Smooth muscle cell (in vitro differentiated cells): Measurements from ENCODE around the gene ZNF799. TPM values are rescaled to one million over a fixed set of nuclear protein-coding genes. Genes with fewer than 3 reads are reported as not detected.
"Not testable (repeated sequence)": the region's sequence is repeated elsewhere in the genome, so short reads cannot be mapped to it uniquely, and the experiment has no call there.

Experiments
- DNase-seq: peaks from one replicate; lab custom pipeline; 2025; ENCODE audit not compliant: unreplicated experiment; lab: John Stamatoyannopoulos, UW
- H2AFZ ChIP-seq: fragments of 200-600 bp; sonication (generic); 2 replicates; pipeline ENCODE4 v1.6.0; 2016; ENCODE audit warnings: antibody characterized with exemption, low read depth, mild to moderate bottlenecking
- H3F3A ChIP-seq: fragments of 200-600 bp; sonication (generic); 2 replicates; pipeline ENCODE4 v1.6.0; 2017; ENCODE audit warnings: antibody characterized with exemption, low read depth
- H3K27ac ChIP-seq: fragments of 200-600 bp; sonication (generic); 2 replicates; pipeline ENCODE4 v1.5.1; 2016; ENCODE audit warnings: low read depth, mild to moderate bottlenecking
- H3K27me3 ChIP-seq: fragments of 200-600 bp; sonication (generic); 2 replicates; pipeline ENCODE4 v1.6.1; 2016; ENCODE audit warnings: low read depth, mild to moderate bottlenecking
- H3K36me3 ChIP-seq: fragments of 200-600 bp; sonication (generic); 2 replicates; pipeline ENCODE4 v1.5.1; 2016; ENCODE audit warnings: low read depth
- H3K4me1 ChIP-seq: fragments of 200-600 bp; sonication (generic); 2 replicates; pipeline ENCODE4 v1.5.1; 2016; ENCODE audit warnings: low read depth
- H3K4me2 ChIP-seq: fragments of 200-600 bp; sonication (generic); 2 replicates; pipeline ENCODE4 v1.6.0; 2016; ENCODE audit warnings: mild to moderate bottlenecking
- H3K4me3 ChIP-seq: fragments of 200-600 bp; sonication (generic); 2 replicates; pipeline ENCODE4 v1.5.1; 2016; ENCODE audit warnings: mild to moderate bottlenecking
- H3K79me2 ChIP-seq: fragments of 200-600 bp; sonication (generic); 2 replicates; pipeline ENCODE4 v1.6.0; 2016; ENCODE audit warnings: low read depth, mild to moderate bottlenecking
- H3K9ac ChIP-seq: fragments of 200-600 bp; sonication (generic); 2 replicates; pipeline ENCODE4 v1.6.0; 2016; ENCODE audit warnings: low read depth
- H3K9me3 ChIP-seq: fragments of 200-600 bp; sonication (generic); replicated peaks from 2 replicates; pipeline ENCODE4 v1.5.1; 2016; ENCODE audit warnings: low read depth
- H4K20me1 ChIP-seq: fragments of 200-600 bp; sonication (generic); 2 replicates; pipeline ENCODE4 v1.6.0; 2016; ENCODE audit warnings: low read depth
- CTCF ChIP-seq: fragments of 200-600 bp; sonication (generic); IDR thresholded peaks from 2 replicates; pipeline ENCODE4 v1.5.1; 2017; ENCODE audit warnings: borderline replicate concordance, mild to moderate bottlenecking, antibody characterized with exemption; ENCODE audit not compliant: insufficient read depth, poor library complexity, severe bottlenecking
- WGBS: methylation state at CpG from one replicate; pipeline ENCODE4 v1.1.7; 2016; ENCODE audit warnings: low lambda C conversion rate; 5-methylcytosine and 5-hydroxymethylcytosine counted together
- polyA plus RNA-seq: library from polyadenylated mRNA; unstranded; fragments of >200 nt; fragmentation: Nextera tagmentation; extraction: Ambion mirVana; gene quantifications from 2 replicates; pipeline ENCODE4 v1.2.1, GENCODE V29; 2016
- total RNA-seq: library from RNA; depleted of rRNA; stranded (reverse); fragments of >200 nt; gene quantifications from 2 replicates; pipeline ENCODE4 v1.2.3, GENCODE V29; 2014

ZNF799 gene
- total and polyA plus RNA-seq, 2 experiments from 2014 or later: 1.8 to 3.6 TPM

- Histone ChIP-seq H2AFZ (peak within 1 kb of the TSS; percentile 43), H3K9me3 (peaks cover 4% of the 10 kb centered on the region), H3K27ac (peak within 1 kb of the TSS; percentile 47), H3K4me2 (peak within 1 kb of the TSS; percentile 90), H3K79me2 (no peaks in the 10 kb centered on the region), H3K9ac (peak within 1 kb of the TSS; percentile 39), H3K4me1 (no peaks in the 10 kb centered on the region), H4K20me1 (no peaks in the 10 kb centered on the region), H3F3A (no peaks in the 10 kb centered on the region), H3K4me3 (peak within 1 kb of the TSS; percentile 69), H3K36me3 (no peaks in the 10 kb centered on the region), H3K27me3 (no peaks in the 10 kb centered on the region)
- no peak for TF ChIP-seq CTCF
- peak; percentile 70 for DNase-seq
- under 1% methylated on average over 54 of the region's 59 CpGs for WGBS
Measured at GRCh38 chr19:12440541-12441316, 39.7 kb upstream of the ZNF799 start, which contains the start of gene ZNF443. TSS of gene ZNF443 (minus strand) at chr19:12441021. CDS start at chr19:12440914, 107 bp downstream.

GRCh38 chr19:12439686-12440540, 38.8 kb upstream of the ZNF799 start:
- Histone ChIP-seq H2AFZ (peak overlapping the region; percentile 43), H3K9ac (peak overlapping the region; percentile 39), H3K4me3 (peak overlapping the region; percentile 69), H3K27ac (peak overlapping the region; percentile 47), H3K4me2 (peak overlapping the region; percentile 90)
- H3K4me1 ChIP-seq, H3F3A ChIP-seq, DNase-seq, H3K27me3 ChIP-seq, H3K36me3 ChIP-seq, H3K79me2 ChIP-seq, H3K9me3 ChIP-seq, H4K20me1 ChIP-seq: not testable (repeated sequence)
- 2% methylated on average over 16 of the region's 28 CpGs for WGBS

- over 99% methylated on average over 6 of the region's 6 CpGs for WGBS
Measured at GRCh38 chr19:12430726-12431299, 29.7 kb upstream of the ZNF799 start.

GRCh38 chr19:12425888-12426274, 24.8 kb upstream of the ZNF799 start:
- no peaks in the 10 kb centered on the region for H3K4me1 ChIP-seq
- WGBS: 94% methylated on average over 4 of the region's 4 CpGs
- H3F3A ChIP-seq: no peaks in the 10 kb centered on the region
- no peak overlapping the region for H3K9ac ChIP-seq
- H3K27me3 ChIP-seq: no peaks in the 10 kb centered on the region
- H3K27ac ChIP-seq: no peak overlapping the region
- H3K9me3 ChIP-seq: peaks cover 2% of the 10 kb centered on the region
- DNase-seq: no peak
- H2AFZ ChIP-seq: no peak overlapping the region
- H3K79me2 ChIP-seq: no peaks in the 10 kb centered on the region
- no peak overlapping the region for H3K4me3 ChIP-seq
- no peaks in the 10 kb centered on the region for H4K20me1 ChIP-seq
- no peak for TF ChIP-seq CTCF
- peaks cover 6% of the 10 kb centered on the region for H3K36me3 ChIP-seq
- no peak overlapping the region for H3K4me2 ChIP-seq

More at GRCh38 chr19:12430726-12431299, 29.7 kb upstream of the ZNF799 start:
- not testable (repeated sequence) for H3K27ac ChIP-seq, DNase-seq, H4K20me1 ChIP-seq, H3K79me2 ChIP-seq, H2AFZ ChIP-seq, H3K4me1 ChIP-seq, H3K36me3 ChIP-seq, H3F3A ChIP-seq, H3K9ac ChIP-seq, H3K4me2 ChIP-seq, H3K9me3 ChIP-seq, H3K4me3 ChIP-seq, H3K27me3 ChIP-seq
